HEK293T (cell line): ENCODE results near the gene CAPN1.

ENCODE experiments used
- CTBP1 ChIP-seq: fragments of 450-650 bp; IDR thresholded peaks from 2 replicates; pipeline ENCODE4 v1.6.1; 2016; ENCODE audit warnings: borderline replicate concordance
- FOXK2 ChIP-seq: fragments of 450-650 bp; IDR thresholded peaks from 2 replicates; pipeline ENCODE4 v1.6.1; 2016; ENCODE audit warnings: mild to moderate bottlenecking
- FOXM1 ChIP-seq: fragments of 450-650 bp; IDR thresholded peaks from 2 replicates; pipeline ENCODE4 v1.6.1; 2017; ENCODE audit warnings: mild to moderate bottlenecking, borderline replicate concordance
- HDGF ChIP-seq: fragments of 450-650 bp; IDR thresholded peaks from 2 replicates; pipeline ENCODE4 v1.6.1; 2017; ENCODE audit warnings: antibody characterized with exemption, borderline replicate concordance
- NFRKB ChIP-seq: fragments of 450-650 bp; IDR thresholded peaks from 2 replicates; pipeline ENCODE4 v1.6.1; 2016; ENCODE audit warnings: mild to moderate bottlenecking, moderate library complexity
- PKNOX1 ChIP-seq: fragments of 450-650 bp; IDR thresholded peaks from 2 replicates; pipeline ENCODE4 v1.6.1; 2016
- SP1 ChIP-seq: fragments of 450-650 bp; IDR thresholded peaks from 2 replicates; pipeline ENCODE4 v1.6.1; 2017
- SUZ12 ChIP-seq: fragments of 450-650 bp; IDR thresholded peaks from 2 replicates; pipeline ENCODE4 v1.6.1; 2016; ENCODE audit warnings: mild to moderate bottlenecking
- TARDBP ChIP-seq: fragments of 450-650 bp; IDR thresholded peaks from 2 replicates; pipeline ENCODE4 v1.6.1; 2016
- ZNF384 ChIP-seq: fragments of 450-650 bp; IDR thresholded peaks from 2 replicates; pipeline ENCODE4 v1.6.1; 2016

GRCh38 chr11:65150509-65151299 lies 31.0 kb upstream of the CAPN1 start:
- TF ChIP-seq SUZ12 (no peak), ZNF384 (no peak), CTBP1 (no peak), FOXM1 (no peak), HDGF (no peak), NFRKB (no peak), SP1 (no peak), PKNOX1 (no peak), FOXK2 (no peak), TARDBP (no peak)
